ENCODE results near the gene GPR137B.
A peak's percentile ranks its signal among the peaks of the same experiment; 100 is the strongest.

Gene GPR137B

GRCh38 chr1:236110137-236110536 is 32.2 kb upstream of the GPR137B start:
- TF ChIP-seq GATA2 (IDR thresholded peaks at IDR 0.05; ENCODE audit: low read depth, low read length) (no peak), GATA3 (IDR thresholded peaks at IDR 0.05; ENCODE audit: low read depth, low read length) (no peak)

- TF ChIP-seq GATA2 (IDR thresholded peaks at IDR 0.05; ENCODE audit: low read depth, low read length) (no peak), GATA3 (IDR thresholded peaks at IDR 0.05; ENCODE audit: low read depth, low read length) (no peak)
These were observed 30.6 kb upstream of the GPR137B start for GRCh38 chr1:236111527-236112331.

DNA sequence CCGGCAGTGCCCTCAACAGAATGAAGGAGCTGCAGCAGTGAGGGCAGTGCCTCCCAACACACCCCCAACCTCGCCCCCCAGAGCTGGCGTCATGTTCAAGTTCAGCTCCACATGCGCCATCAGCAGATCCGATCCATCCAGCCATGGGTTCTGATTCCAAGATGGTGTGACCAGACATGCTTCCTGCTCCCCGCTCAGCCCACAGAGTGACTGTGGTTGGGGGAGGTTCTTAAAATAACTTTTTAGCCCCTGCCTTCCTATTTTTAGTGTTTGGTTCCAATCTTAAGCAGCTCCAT is 30.1 kb upstream of the GPR137B start:
- TF ChIP-seq GATA3 (IDR thresholded peaks at IDR 0.05; ENCODE audit: low read depth, low read length), result no peak
- TF ChIP-seq GATA2 (IDR thresholded peaks at IDR 0.05; ENCODE audit: low read depth, low read length), result no peak

DNA sequence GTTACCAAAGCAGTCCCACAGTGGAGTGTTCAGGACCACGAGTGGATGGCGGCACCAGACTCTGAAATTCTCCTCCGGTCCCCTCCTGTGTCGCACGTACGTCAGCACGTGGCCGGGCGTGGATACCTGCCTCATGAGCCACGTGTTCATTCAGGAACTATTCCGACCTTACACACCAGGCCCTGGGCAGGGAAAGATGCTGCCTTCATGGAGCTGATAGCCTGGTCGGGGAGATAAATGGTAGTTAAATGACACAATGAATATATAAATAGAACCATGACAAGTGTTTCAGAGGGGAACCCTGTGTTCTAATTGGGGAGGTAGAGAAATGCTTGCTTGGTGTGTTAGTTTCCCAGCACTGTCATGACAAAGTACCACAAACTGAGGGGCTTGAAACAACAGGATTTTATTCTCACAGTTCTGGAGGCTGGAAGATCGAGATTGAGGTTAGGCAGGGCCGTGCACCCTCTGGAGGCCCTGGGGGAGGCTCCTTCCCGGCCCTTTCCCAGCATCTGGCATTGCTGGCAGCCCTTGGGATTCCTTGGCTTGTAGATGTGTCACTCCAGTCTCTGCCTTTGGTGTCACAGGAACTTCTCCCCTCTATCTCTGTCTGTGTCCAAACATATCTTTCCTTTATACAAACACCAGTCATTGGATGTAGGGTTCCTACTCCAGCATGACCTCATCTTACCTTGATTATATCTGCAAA is 28.9 kb upstream of the GPR137B start:
- TF ChIP-seq GATA3 (IDR thresholded peaks at IDR 0.05; ENCODE audit: low read depth, low read length) (no peak), GATA2 (IDR thresholded peaks at IDR 0.05; ENCODE audit: low read depth, low read length) (no peak)

DNA sequence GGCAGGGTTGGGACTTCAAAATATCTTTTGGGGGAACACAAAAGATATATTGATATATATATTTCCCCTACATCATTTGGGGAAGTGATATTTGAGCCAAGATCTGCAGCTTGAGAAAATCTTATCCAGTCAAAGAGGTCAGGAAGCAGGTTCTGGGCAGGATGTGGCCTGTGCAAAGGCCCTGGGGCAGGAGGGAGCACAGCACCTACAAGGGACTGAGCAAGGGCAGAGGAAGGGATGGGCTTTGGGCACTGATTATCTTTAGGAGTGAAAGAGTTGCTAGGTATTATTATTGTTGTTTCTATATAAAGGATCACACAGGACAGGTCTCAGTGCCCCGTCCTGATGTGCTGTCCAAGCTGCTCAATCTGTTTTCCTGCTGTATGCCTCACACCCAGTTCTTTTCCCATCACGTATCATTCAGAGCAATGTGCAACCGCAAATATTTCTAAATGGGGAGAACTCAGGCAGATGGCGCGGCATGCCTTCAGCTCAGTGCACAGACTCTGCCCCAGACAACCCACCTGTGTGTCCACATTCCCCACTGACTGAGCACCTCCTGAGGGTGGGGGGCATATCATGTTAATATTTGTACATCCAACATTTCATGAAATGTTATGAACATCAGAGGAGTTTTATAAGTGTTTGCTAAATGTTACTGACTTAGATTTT is 28.1 kb upstream of the GPR137B start:
- TF ChIP-seq GATA2 (IDR thresholded peaks at IDR 0.05; ENCODE audit: low read depth, low read length) (no peak), GATA3 (IDR thresholded peaks at IDR 0.05; ENCODE audit: low read depth, low read length) (no peak)

DNA sequence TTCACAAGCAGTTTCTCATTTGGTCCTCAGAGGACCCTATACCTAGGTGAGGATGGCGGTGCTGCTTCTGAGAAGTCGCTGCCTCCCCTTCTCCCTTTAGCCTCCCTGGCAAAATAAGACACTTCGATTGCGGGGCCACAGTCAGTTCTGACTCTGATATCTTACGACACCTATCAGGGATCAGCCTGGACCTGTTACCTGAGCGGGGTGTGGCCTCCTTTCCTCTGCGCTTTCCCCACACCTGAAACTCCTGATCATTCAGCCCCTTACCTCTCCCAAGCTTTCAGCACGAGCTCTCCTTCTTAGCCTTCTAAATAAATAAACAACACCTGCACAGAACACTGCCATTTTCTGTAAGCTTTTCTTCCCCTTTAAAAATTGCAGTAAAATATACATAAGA is 24.6 kb upstream of the GPR137B start:
- TF ChIP-seq GATA2 (IDR thresholded peaks at IDR 0.05; ENCODE audit: low read depth, low read length), result no peak
- TF ChIP-seq GATA3 (IDR thresholded peaks at IDR 0.05; ENCODE audit: low read depth, low read length), result no peak

DNA sequence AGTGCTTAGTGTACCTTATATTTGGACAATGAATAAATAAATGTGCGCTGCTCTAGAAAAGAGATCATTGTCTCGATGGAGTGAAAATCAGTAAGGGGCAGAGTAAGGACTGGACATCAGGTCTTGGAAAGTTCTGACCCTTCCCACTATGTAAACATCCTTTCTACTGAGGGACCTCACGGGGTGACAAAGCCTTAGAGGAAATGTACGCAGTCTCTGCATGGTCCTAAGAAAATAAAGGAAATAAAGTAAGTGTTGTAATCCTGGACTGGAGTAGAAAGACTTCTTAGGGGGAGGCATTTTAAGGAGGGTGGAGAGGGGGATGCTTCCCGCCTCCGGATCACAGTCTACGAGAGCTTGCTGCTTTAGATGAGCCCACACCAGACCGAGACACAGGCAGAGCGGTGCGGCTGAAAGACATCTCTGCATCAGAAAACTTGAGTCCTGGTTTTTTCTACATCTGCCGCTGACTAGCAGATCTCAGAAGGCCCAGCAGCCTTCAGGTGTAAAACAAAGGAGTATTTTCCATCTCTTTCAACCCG is 22.3 kb upstream of the GPR137B start:
- TF ChIP-seq GATA2 (IDR thresholded peaks at IDR 0.05; ENCODE audit: low read depth, low read length) (no peak), GATA3 (IDR thresholded peaks at IDR 0.05; ENCODE audit: low read depth, low read length) (no peak)

DNA sequence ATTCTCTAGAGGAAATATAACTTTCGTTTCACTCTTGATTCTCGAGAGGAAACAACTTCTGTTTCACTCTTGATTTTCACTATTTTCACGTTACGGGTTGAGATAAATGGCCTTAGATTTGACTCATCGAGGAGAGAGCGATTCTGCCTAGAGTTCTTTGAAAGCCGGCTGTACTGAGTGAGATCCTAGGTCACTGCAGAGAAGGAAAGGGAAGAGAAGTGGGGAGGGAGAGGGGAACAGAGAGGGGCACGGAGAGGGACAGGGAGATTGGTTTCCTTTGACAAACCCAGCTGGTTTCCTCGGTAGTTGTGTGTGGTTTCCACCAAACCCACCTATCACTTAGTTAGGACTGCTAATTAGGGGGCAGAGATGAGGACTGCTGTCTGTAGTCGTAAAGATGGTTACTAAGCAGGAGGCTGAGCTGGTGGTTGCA is 21.6 kb upstream of the GPR137B start:
- TF ChIP-seq GATA3 (IDR thresholded peaks at IDR 0.05; ENCODE audit: low read depth, low read length) (no peak), GATA2 (IDR thresholded peaks at IDR 0.05; ENCODE audit: low read depth, low read length) (no peak)

- TF ChIP-seq GATA3 (IDR thresholded peaks at IDR 0.05; ENCODE audit: low read depth, low read length) (no peak), GATA2 (IDR thresholded peaks at IDR 0.05; ENCODE audit: low read depth, low read length) (no peak)
These were observed 20.2 kb upstream of the GPR137B start for GRCh38 chr1:236122176-236122575.

DNA sequence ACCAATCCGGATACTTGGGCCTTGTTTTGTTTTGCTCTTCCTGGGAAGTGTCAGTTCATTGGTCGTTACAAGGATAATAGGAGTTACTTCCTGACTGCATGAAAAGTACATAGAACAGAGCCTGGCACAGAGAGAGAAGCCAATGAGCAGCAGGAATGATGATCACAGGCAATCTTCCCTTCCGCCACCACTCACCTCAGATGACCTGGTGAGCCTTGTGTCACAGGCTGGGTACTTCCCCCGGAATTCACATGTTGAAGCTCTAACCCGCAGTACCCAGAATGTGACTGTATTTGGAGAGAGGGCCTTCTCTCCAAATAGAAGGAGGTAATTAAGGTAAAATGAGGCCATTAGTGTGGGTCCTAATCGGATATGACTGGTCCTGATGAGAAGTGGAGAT is 18.8 kb upstream of the GPR137B start:
- peak; percentile 29; the same call in 1 of the 2 replicates for TF ChIP-seq GATA2 (IDR thresholded peaks at IDR 0.05; ENCODE audit: low read depth, low read length)
- no peak for TF ChIP-seq GATA3 (IDR thresholded peaks at IDR 0.05; ENCODE audit: low read depth, low read length)

DNA sequence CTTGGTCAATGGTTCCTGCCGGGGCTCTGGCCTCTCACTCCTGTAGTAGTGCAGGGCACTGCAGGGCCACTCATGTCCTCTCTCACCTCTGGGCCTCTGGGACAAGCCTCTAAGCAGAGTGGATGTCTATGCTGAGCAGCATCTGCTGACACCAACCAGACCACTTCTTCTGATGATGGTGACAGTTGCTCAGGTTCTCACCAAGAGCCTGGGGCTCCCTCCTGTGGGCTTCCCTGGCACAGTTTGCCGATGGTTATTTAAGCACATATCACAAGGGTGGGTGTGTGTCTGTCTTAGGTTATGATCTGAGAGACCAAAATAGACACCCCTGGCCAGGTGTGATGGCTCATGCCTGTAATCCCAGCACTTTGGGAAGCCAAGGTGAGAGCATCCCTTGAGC is 17.4 kb upstream of the GPR137B start:
- no peak for TF ChIP-seq GATA2 (IDR thresholded peaks at IDR 0.05; ENCODE audit: low read depth, low read length)
- TF ChIP-seq GATA3 (IDR thresholded peaks at IDR 0.05; ENCODE audit: low read depth, low read length), result no peak

DNA sequence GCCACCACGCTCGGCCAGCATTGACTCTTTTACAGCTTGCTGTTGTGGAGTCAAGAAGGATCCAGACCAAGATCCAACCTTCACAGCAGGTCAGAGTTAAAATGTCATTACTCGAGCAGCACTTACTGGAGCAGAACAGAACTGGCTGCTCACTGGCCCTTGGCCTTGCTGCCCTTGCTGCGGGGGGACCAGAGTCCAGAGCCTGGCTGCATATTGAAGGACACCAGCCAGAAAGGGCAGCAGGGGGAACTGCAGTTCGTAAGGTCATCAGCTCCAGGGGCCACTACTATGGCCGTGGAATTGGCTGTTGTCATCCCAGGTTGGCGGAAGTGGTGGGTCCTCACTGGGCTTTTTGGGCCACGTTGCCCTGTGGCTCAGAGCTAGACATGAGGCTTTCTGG is 15.3 kb upstream of the GPR137B start:
- TF ChIP-seq GATA3 (IDR thresholded peaks at IDR 0.05; ENCODE audit: low read depth, low read length) (no peak), GATA2 (IDR thresholded peaks at IDR 0.05; ENCODE audit: low read depth, low read length) (no peak)

DNA sequence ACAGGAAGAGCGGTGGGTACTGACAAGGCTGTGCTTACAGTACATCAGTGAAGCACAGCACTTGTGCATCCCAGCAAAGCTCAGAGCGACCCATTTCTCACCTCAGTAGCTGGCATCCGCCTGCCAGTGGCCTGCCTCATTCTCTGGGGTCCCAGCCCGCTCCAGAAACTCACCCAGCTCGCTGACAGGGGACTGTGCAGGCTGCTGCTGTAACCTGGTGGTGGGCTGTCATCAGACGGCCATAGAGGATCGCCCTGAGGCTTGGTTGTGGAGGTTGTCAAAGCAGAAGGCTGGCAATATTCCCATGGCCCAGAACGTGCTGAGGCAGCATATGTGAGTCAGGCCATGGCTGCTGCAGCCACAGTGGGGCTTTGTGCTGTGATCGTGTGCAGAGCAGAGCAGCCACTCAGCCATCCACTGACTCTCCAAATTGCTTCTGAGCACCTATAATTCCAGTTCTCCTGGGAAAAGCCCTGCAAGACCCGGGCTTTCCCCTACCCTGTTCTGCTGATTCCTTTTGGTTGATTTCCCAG is 13.6 kb upstream of the GPR137B start:
- TF ChIP-seq GATA3 (IDR thresholded peaks at IDR 0.05; ENCODE audit: low read depth, low read length) (no peak), GATA2 (IDR thresholded peaks at IDR 0.05; ENCODE audit: low read depth, low read length) (no peak)

- TF ChIP-seq GATA3 (IDR thresholded peaks at IDR 0.05; ENCODE audit: low read depth, low read length) (no peak), GATA2 (IDR thresholded peaks at IDR 0.05; ENCODE audit: low read depth, low read length) (no peak)
These were observed 13.0 kb upstream of the GPR137B start for GRCh38 chr1:236129306-236129705.

Measured in SH-SY5Y (cell line).